Hematopoietic multipotent progenitor cell treated with erythropoietin and hydrocortisone succinate and interleukin-3 and kit ligand, for 8 days (in vitro differentiated cells): ENCODE data around the gene GJA4.

Experiments
- DNase-seq: peaks from one replicate; pipeline ENCODE4 v3.0.0-alpha.2; 2015

Gene GJA4

GRCh38 chr1:34840426-34840825 lies 47.6 kb downstream of the GJA4 start:
- DNase-seq = no peak

- DNase-seq = peak; percentile 32
Observed at GRCh38 chr1:34842073-34842472, 49.3 kb downstream of the GJA4 start.

GRCh38 chr1:34842952-34843371 lies 50.2 kb downstream of the GJA4 start:
- DNase-seq = no peak

GRCh38 chr1:34843392-34844251 lies 50.8 kb downstream of the GJA4 start:
- peak; percentile 73 for DNase-seq

GRCh38 chr1:34844252-34844634 lies 51.4 kb downstream of the GJA4 start:
- DNase-seq = no peak
